Dedifferentiated amniotic fluid mesenchymal stem cell (primary cell): ENCODE results near the gene MYEF2.

Experiments
- DNase-seq: peaks from one replicate; pipeline ENCODE4 v3.0.0-alpha.2; 2016; ENCODE audit errors: extremely low spot score

The MYEF2 gene

GRCh38 chr15:48089702-48090101 is 88.4 kb downstream of the MYEF2 start:
- no peak for DNase-seq

DNA sequence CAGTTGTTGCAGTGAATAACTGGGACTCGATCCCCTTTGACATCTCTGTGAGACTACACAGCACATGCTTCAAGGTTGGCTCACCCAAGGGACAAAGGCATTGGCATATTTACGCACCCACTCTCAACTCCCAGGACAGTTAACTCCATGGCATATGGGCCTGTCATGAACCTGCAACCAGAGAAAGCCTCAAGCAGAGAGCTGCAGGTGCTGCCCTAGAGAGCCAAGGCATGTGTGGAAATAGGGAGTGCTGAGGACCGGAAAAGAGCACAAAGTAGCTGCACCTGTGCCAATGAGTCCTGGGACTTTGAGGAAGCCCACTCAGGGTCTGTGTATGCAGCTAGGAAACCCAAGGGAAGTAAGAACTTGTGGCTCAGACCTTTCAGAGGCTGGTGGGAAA is 90.3 kb downstream of the MYEF2 start:
- no peak for DNase-seq

DNA sequence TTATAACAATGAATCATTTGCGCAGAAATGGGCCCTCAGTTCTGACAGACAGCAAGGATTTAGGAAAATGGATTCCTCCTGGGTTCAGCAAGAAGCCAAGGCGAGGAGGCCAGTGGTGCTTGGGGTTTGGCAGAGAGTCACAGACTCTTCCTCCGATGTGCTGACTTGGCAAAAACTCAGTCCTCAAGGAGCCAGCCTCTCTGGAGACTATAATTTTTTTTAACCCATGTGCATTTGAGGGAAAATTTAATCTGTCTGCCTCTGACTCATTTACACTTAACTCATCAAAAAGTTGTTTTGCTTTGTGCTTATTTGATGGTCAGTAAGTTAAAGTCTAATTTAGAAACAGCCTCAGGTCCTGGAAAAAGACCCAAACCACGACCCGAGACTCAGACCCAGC is 91.5 kb downstream of the MYEF2 start:
- no peak for DNase-seq

DNA sequence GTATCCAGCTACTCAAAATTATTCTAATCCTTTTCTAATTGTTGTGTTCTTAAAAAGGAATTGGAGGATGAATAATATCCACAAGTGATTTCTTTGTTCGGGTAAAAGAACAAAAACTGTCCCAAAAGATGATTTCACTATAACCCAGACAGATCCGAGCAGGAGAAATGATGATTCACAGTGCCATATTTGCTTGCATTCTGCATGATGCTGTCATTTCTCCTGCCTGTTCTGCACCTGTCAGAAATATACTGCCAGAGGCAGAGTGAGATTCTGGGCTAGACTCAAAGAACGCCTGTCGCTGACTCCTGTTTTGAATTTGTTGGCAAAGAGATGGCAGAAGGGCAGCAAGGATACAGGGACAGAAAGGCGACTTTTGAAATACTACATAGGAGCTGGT is 92.0 kb downstream of the MYEF2 start:
- no peak for DNase-seq

DNA sequence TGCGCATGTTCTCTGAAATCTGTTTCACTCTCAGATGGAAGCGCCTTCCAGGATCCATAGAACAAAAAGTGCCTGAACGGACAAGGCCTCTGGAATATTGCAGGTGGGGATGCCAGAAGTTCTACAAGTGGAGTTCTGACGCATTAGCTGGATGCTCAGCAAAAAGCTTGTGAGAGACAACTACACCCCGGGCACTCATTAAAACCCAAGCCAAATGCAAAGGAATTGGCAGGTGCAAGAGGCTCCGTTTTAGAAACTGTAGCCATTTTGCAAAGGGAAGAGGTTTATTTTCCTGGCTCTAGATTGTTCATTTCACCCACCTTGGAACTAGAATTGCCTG is 92.5 kb downstream of the MYEF2 start:
- DNase-seq, result no peak

- no peak for DNase-seq
Measured at GRCh38 chr15:48084759-48085590, 93.1 kb downstream of the MYEF2 start.
